ENCODE measurements around the gene TOR4A.

- TF ChIP-seq POLR2A (IDR thresholded peaks at IDR 0.05; ENCODE audit: low read depth, low read length) (no peak), CHD1 (IDR thresholded peaks at IDR 0.05; ENCODE audit: low read depth, low read length) (no peak), ASH2L (IDR thresholded peaks at IDR 0.05; ENCODE audit: borderline replicate concordance, low read depth) (no peak), MAX (IDR thresholded peaks at IDR 0.05; ENCODE audit: low read depth, low read length) (no peak), ZSCAN29 (IDR thresholded peaks at IDR 0.05) (no peak), NR2C2 (IDR thresholded peaks at IDR 0.05; ENCODE audit: borderline replicate concordance, control insufficient read depth, insufficient read length, low read depth) (no peak), RAD51 (IDR thresholded peaks at IDR 0.05) (no peak), EZH2 (IDR thresholded peaks at IDR 0.05; ENCODE audit: borderline replicate concordance, control insufficient read depth, low read depth, low read length) (no peak)
- TF ChIP-seq, protein P1, sequence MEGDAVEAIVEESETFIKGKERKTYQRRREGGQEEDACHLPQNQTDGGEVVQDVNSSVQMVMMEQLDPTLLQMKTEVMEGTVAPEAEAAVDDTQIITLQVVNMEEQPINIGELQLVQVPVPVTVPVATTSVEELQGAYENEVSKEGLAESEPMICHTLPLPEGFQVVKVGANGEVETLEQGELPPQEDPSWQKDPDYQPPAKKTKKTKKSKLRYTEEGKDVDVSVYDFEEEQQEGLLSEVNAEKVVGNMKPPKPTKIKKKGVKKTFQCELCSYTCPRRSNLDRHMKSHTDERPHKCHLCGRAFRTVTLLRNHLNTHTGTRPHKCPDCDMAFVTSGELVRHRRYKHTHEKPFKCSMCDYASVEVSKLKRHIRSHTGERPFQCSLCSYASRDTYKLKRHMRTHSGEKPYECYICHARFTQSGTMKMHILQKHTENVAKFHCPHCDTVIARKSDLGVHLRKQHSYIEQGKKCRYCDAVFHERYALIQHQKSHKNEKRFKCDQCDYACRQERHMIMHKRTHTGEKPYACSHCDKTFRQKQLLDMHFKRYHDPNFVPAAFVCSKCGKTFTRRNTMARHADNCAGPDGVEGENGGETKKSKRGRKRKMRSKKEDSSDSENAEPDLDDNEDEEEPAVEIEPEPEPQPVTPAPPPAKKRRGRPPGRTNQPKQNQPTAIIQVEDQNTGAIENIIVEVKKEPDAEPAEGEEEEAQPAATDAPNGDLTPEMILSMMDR (IDR thresholded peaks at IDR 0.05 in 2 of 3, conservative IDR thresholded peaks at IDR 0.05 in 1 of 3; ENCODE audit: control insufficient read depth in 2 of 3, extremely low read depth in 1 of 3, insufficient read depth in 1 of 3, low read depth in 3 of 3, low read length in 3 of 3): no peak
Measured at GRCh38 chr9:137251194-137251461, 26.4 kb upstream of the TOR4A start, which contains the start of gene STPG3.

All from GM12878 (cell line).